Measurements from ENCODE around the gene ATP6V0A1. TPM values are rescaled to one million over a fixed set of nuclear protein-coding genes. Genes with fewer than 3 reads are reported as not detected.

Gene ATP6V0A1
- total RNA-seq (2022; extraction: Qiagen RNA extraction; ENCODE audit: low read depth) = 36.9 to 55.3 TPM (median 45.9 TPM) in 5 replicates

DNA sequence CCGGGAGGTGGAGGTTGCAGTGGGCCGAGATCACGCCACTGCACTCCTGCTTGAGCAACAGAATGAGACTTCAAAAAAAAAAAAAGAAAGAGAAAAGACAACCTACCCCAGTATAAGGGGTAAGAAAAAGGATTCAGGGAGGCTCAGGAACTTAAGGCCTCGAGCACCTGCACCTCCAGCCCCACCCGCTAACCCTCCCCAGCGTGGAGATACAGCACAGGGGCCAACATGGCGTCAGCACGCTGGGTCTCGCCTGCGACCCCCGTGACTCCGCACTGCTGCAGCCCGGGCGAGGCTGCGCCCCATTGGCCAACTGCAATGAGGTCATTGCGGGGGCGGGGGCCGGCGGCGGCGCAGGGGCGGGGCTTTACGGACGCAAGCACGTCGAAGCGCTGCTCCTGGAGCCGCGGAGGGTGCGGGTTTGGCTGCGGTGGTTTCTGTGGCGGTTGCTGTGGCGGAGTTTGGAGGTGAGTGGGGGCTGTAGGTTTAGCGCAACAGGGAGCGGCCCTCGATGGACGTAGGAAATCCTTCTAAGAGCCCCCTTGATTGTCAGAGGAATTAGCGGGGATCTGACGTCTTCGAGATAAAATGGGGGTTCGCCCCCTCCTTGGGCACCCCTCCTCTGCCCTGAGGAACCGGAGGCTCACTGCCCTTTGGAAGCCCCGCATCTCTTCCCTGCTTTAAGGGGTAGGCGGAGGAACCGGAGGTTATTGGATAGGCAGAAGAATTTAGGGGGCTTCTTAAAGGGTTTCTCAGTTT is at the start of gene ATP6V0A1:
ATP6V0A1 (plus strand) TSS at position 382 of the 759 bp plus-strand sequence. CDS start 2,017 bp downstream, outside the sequence.

DNA sequence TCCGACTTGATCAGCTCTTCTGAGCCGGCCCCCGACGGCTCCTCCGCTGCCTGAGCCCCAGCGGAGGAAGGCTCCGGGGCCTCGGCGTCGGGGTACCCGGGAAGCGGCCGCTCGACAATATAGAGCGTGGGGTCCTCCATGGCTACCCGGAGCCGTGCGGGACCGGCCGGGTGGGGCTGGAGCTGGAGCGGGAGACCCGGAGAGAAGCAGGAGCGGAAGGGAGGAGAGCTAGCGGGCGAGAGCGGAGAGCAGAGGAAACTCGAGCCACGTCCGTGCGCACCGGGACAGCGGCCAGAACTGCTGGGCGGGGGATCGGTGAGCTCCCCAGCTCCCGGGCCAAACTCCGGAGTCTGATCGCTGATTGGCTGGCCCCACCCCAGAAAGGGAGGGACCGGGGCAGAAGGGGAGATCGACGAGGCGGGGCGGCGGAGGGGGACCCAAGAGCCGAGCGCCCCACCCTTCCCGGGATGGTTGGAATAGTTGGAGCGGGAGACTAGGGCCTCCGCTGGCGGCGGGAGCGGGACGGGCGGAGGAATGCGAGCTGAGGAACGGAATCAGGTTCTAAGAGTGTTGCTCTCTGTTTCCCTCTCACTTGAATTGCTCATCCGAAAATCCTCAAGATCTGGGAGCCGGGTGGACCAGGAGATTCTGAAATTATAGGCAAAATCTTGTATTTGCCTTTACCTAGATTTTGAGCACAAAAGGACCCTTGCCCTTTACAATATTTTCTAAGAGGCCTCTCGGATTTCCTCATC is 35.5 kb upstream of the ATP6V0A1 start, which contains the start of gene CAVIN1:
CAVIN1 (minus strand) TSS at position 299 of the 755 bp plus-strand sequence; CDS start at position 140, 159 bp downstream.

GRCh38 chr17:42536048-42536371 is 77.3 kb downstream of the ATP6V0A1 start, which contains the start of gene NAGLU:
NAGLU (plus strand) TSS chr17:42536241; CDS start chr17:42536273, 32 bp downstream.

GRCh38 chr17:42552736-42553135 is 94.1 kb downstream of the ATP6V0A1 start, which contains the start of gene HSD17B1:
HSD17B1 (plus strand) TSS chr17:42552923; CDS start chr17:42552934, 11 bp downstream.

GRCh38 chr17:42561897-42562387 is 103.3 kb downstream of the ATP6V0A1 start, which contains the start of gene COASY:
COASY (plus strand) TSS chr17:42562148; CDS start chr17:42562623, 475 bp downstream.

GRCh38 chr17:42566883-42567573 is 108.3 kb downstream of the ATP6V0A1 start, which contains the start of gene MLX:
MLX (plus strand) TSS chr17:42567100; CDS start chr17:42567125, 25 bp downstream.

Other genes starting within 250 kb of the ATP6V0A1 start
- 24.5 to 31.2 TPM (median 30.7 TPM) in 5 replicates for gene STAT5B, start 182.5 kb upstream of the ATP6V0A1 start, total RNA-seq (2022; extraction: Qiagen RNA extraction; ENCODE audit: low read depth)
- gene STAT5A, start 170.4 kb upstream of the ATP6V0A1 start, total RNA-seq (2022; extraction: Qiagen RNA extraction; ENCODE audit: low read depth) = 6.0 to 6.8 TPM (median 6.7 TPM) in 5 replicates
- 73.6 to 93.7 TPM (median 89.8 TPM) in 5 replicates for gene STAT3, start 70.4 kb upstream of the ATP6V0A1 start, total RNA-seq (2022; extraction: Qiagen RNA extraction; ENCODE audit: low read depth)
- 454 to 515 TPM (median 493 TPM) in 5 replicates for gene CAVIN1, start 35.6 kb upstream of the ATP6V0A1 start, total RNA-seq (2022; extraction: Qiagen RNA extraction; ENCODE audit: low read depth)
- gene NAGLU, start 77.4 kb downstream of the ATP6V0A1 start, total RNA-seq (2022; extraction: Qiagen RNA extraction; ENCODE audit: low read depth) = 41.6 to 46.5 TPM (median 43.3 TPM) in 5 replicates
- gene HSD17B1, start 94.0 kb downstream of the ATP6V0A1 start, total RNA-seq (2022; extraction: Qiagen RNA extraction; ENCODE audit: low read depth) = 0.84 to 1.5 TPM (median 1.4 TPM) in 5 replicates
- gene COASY, start 103.3 kb downstream of the ATP6V0A1 start, total RNA-seq (2022; extraction: Qiagen RNA extraction; ENCODE audit: low read depth) = 109 to 137 TPM (median 125 TPM) in 5 replicates
- 51.9 to 63.2 TPM (median 59.8 TPM) in 5 replicates for gene MLX, start 108.2 kb downstream of the ATP6V0A1 start, total RNA-seq (2022; extraction: Qiagen RNA extraction; ENCODE audit: low read depth)
- 35.4 to 41.6 TPM (median 37.2 TPM) in 5 replicates for gene PSMC3IP, start 118.9 kb downstream of the ATP6V0A1 start, total RNA-seq (2022; extraction: Qiagen RNA extraction; ENCODE audit: low read depth)
- gene RETREG3, start 150.5 kb downstream of the ATP6V0A1 start, total RNA-seq (2022; extraction: Qiagen RNA extraction; ENCODE audit: low read depth) = 28.1 to 34.5 TPM (median 32.2 TPM) in 5 replicates
- 140 to 165 TPM (median 152 TPM) in 5 replicates for gene TUBG1, start 150.8 kb downstream of the ATP6V0A1 start, total RNA-seq (2022; extraction: Qiagen RNA extraction; ENCODE audit: low read depth)
- 18.0 to 26.0 TPM (median 23.3 TPM) in 5 replicates for gene TUBG2, start 200.4 kb downstream of the ATP6V0A1 start, total RNA-seq (2022; extraction: Qiagen RNA extraction; ENCODE audit: low read depth)
- 16.0 to 20.7 TPM (median 16.6 TPM) in 5 replicates for gene PLEKHH3, start 218.1 kb downstream of the ATP6V0A1 start, total RNA-seq (2022; extraction: Qiagen RNA extraction; ENCODE audit: low read depth)
- 0.24 to 0.46 TPM (median 0.37 TPM) in 5 replicates for gene CCR10, start 223.0 kb downstream of the ATP6V0A1 start, total RNA-seq (2022; extraction: Qiagen RNA extraction; ENCODE audit: low read depth)
- gene CNTNAP1, start 223.7 kb downstream of the ATP6V0A1 start, total RNA-seq (2022; extraction: Qiagen RNA extraction; ENCODE audit: low read depth) = 5.6 to 7.0 TPM (median 6.3 TPM) in 5 replicates

All from A549 treated with DMSO at 1 μM for 4 hours (cell line).